Panc1 (cell line): ENCODE results near the gene PCSK7. TPM values are rescaled to one million over a fixed set of nuclear protein-coding genes. Genes with fewer than 3 reads are reported as not detected.

Experiments
- ATAC-seq: fragments of 200-7000 bp; cut with Tn5 transposase; 2 replicates; pipeline ENCODE4 v1.9.1; 2020; ENCODE audit warnings: mild to moderate bottlenecking, moderate library complexity
- BruUV-seq: library from RNA; stranded (reverse); fragments of 400-500 nt; replicated peaks from 2 replicates; lab custom pipeline; 2021; lab: Mats Ljungman, UMichigan
- CTCF ChIA-PET: fragments of 300-600 bp; sonication (Branson Sonifier 250); formaldehyde crosslinking; loops from one replicate; lab custom pipeline; 2022; ENCODE audit warnings: antibody characterized with exemption; lab: Charles Lee
- POLR2A ChIA-PET: fragments of 300-600 bp; sonication (Branson Sonifier 250); formaldehyde crosslinking; loops from one replicate; lab custom pipeline; 2022; ENCODE audit warnings: antibody characterized with exemption; lab: Charles Lee
- DNase-seq: peaks from one replicate; pipeline ENCODE4 v3.0.0-alpha.2; 2010; ENCODE audit warnings: low read depth, low spot score
- H3K27ac ChIP-seq: 2 replicates; pipeline ENCODE4 v1.5.1; 2011; ENCODE audit warnings: mild to moderate bottlenecking, low read length, inconsistent platforms
- H3K27me3 ChIP-seq: fragments of 200-500 bp; sonication (Bioruptor generic); 2 replicates; pipeline ENCODE4 v1.6.0; 2014; ENCODE audit warnings: low read length, inconsistent platforms; ENCODE audit not compliant: control insufficient read depth, insufficient read depth
- H3K36me3 ChIP-seq: fragments of 200-500 bp; sonication (Bioruptor generic); 2 replicates; pipeline ENCODE4 v1.5.1; 2014; ENCODE audit warnings: inconsistent platforms, mild to moderate bottlenecking, low read length, moderate library complexity; ENCODE audit not compliant: control insufficient read depth, insufficient read depth
- H3K4me1 ChIP-seq: 2 replicates; pipeline ENCODE4 v1.5.1; 2011; ENCODE audit warnings: inconsistent platforms, mild to moderate bottlenecking, low read length, moderate library complexity; ENCODE audit not compliant: control insufficient read depth, insufficient read depth
- H3K4me3 ChIP-seq, 2 experiments: 2 replicates each; pipeline ENCODE4 v1.5.1; 2011 to 2012; ENCODE audit warnings: low read depth in 2 of 2, low read length in 2 of 2, mild to moderate bottlenecking in 2 of 2, inconsistent platforms in 1 of 2, moderate library complexity in 1 of 2
- H3K9me3 ChIP-seq: fragments of 200-500 bp; sonication (Bioruptor generic); 2 replicates; pipeline ENCODE4 v1.5.1; 2014; ENCODE audit warnings: low read depth, mild to moderate bottlenecking, inconsistent platforms, low read length, moderate library complexity; ENCODE audit not compliant: control insufficient read depth, insufficient read depth
- POLR2AphosphoS5 ChIP-seq: IDR thresholded peaks from 2 replicates; pipeline ENCODE4 v1.6.1; 2012; ENCODE audit warnings: mild to moderate bottlenecking, low read depth, low read length, moderate library complexity
- SIN3A ChIP-seq: IDR thresholded peaks from 2 replicates; pipeline ENCODE4 v1.6.1; 2012; ENCODE audit warnings: low read depth, mild to moderate bottlenecking, low read length, moderate library complexity, borderline replicate concordance; ENCODE audit not compliant: insufficient read depth
- TCF7L2 ChIP-seq: IDR thresholded peaks from 2 replicates; pipeline ENCODE4 v1.6.1; 2011; ENCODE audit warnings: mild to moderate bottlenecking, low read depth, low read length, inconsistent platforms
- in situ Hi-C: cut with HindIII; loops from 2 replicates; pipeline ENCODE4 v1.10.0; 2016; ENCODE audit warnings: low sequenced_read_pairs, low pct_unique_long_range_greater_than_20kb
- intact Hi-C: fragments of 100-400 bp; cut with micrococcal nuclease; formaldehyde crosslinking; loops from one replicate; pipeline ENCODE4 v1.10.0; 2022; ENCODE audit not compliant: unreplicated experiment
- total RNA-seq: library from RNA; stranded (reverse); gene quantifications from one replicate; pipeline ENCODE4 v1.2.1, GENCODE V29; 2021; ENCODE audit not compliant: unreplicated experiment
- TF ChIP-seq, protein P1 (sequence below), 2 experiments: IDR thresholded peaks; 2 replicates each; pipeline ENCODE4 v1.6.1; 2011 to 2012; ENCODE audit warnings: low read depth in 2 of 2, control low read depth in 1 of 2, low read length in 1 of 2, mild to moderate bottlenecking in 1 of 2, moderate library complexity in 1 of 2; ENCODE audit not compliant: insufficient read depth in 1 of 2
- TF ChIP-seq, protein P2 (sequence below): fragments of 450-650 bp; IDR thresholded peaks from 2 replicates; pipeline ENCODE4 v1.5.1; 2017; ENCODE audit warnings: mild to moderate bottlenecking

Gene PCSK7
- total RNA-seq, 1 experiment from 2014 or later: 60.6 TPM

DNA sequence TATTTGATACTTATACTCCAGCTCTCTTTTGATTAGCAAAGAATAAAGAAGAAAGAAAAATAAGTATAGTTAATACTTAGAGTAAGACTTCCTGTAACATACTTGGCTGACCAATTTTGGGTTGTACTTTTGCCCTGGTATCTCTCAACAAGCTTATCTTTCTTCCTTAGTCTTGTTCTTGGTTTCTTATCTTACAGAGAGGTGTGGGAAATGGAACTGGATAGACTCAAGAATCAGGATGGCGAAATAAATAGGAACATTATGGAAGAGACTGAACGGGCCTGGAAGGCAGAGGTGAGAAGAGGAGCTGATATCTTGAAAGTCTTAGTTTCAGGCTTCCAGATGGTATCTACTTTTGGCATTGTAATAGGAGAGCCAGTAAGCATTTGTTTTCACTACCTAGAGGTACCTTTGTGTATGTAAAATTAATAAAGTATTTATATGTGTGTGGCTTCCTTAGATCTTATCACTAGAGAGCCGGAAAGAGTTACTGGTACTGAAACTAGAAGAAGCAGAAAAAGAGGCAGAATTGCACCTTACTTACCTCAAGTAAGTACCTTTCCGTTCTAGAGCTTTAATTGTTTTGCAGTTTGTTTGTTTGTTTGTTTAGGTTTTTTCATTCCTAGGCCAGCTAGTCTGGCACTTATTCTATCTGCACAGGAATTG, 48.0 kb upstream of the PCSK7 start:
- H3K36me3 ChIP-seq: no peaks in the 10 kb centered on the region; the same call in 1 of the 2 replicates
- ChIA-PET CTCF (no interaction called here), POLR2A (interaction anchor here (0.6 kb wide), 1 partner anchor 38 kb away, joined by 3 read pairs; no protein-coding TSS in a partner anchor)
- no peak overlapping the region for H3K27ac ChIP-seq
- no TSS peak for BruUV-seq
- no peaks in the 10 kb centered on the region for H3K4me1 ChIP-seq
- in situ Hi-C loops (no loop called here), intact Hi-C loops (no loop called here)
- H3K27me3 ChIP-seq: no peaks in the 10 kb centered on the region
- H3K9me3 ChIP-seq: no peaks in the 10 kb centered on the region
- no peak overlapping the region for H3K4me3 ChIP-seq
- TF ChIP-seq TCF7L2 (no peak), SIN3A (no peak), POLR2AphosphoS5 (no peak)
- TF ChIP-seq, protein P1, sequence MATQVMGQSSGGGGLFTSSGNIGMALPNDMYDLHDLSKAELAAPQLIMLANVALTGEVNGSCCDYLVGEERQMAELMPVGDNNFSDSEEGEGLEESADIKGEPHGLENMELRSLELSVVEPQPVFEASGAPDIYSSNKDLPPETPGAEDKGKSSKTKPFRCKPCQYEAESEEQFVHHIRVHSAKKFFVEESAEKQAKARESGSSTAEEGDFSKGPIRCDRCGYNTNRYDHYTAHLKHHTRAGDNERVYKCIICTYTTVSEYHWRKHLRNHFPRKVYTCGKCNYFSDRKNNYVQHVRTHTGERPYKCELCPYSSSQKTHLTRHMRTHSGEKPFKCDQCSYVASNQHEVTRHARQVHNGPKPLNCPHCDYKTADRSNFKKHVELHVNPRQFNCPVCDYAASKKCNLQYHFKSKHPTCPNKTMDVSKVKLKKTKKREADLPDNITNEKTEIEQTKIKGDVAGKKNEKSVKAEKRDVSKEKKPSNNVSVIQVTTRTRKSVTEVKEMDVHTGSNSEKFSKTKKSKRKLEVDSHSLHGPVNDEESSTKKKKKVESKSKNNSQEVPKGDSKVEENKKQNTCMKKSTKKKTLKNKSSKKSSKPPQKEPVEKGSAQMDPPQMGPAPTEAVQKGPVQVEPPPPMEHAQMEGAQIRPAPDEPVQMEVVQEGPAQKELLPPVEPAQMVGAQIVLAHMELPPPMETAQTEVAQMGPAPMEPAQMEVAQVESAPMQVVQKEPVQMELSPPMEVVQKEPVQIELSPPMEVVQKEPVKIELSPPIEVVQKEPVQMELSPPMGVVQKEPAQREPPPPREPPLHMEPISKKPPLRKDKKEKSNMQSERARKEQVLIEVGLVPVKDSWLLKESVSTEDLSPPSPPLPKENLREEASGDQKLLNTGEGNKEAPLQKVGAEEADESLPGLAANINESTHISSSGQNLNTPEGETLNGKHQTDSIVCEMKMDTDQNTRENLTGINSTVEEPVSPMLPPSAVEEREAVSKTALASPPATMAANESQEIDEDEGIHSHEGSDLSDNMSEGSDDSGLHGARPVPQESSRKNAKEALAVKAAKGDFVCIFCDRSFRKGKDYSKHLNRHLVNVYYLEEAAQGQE (IDR thresholded peaks at IDR 0.05; ENCODE audit: insufficient read depth in 1 of 2, low read depth in 2 of 2, low read length in 1 of 2): no peak
- DNase-seq (no peak), ATAC-seq (no peak)

DNA sequence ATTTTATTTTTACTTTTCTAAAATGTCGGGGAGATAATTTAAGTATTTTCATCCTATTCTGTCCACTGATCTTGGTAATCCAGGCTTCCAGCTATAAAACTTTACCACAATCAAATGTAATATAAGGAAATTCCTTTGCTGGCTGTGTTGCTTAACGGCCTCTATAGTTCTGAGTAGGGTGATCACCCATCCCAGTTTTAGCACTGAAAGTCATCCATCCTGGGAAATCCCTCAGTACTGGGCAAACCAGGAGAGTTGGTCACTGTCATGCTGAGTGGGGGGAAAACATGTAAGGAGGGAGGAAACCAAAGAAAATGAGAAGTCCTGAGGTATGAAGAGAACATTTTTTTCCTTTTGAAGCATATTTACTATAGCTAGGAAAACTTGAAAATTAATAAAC, 46.5 kb upstream of the PCSK7 start:
- ChIA-PET CTCF (no interaction called here), POLR2A (no interaction called here)
- Histone ChIP-seq H3K27me3 (no peaks in the 10 kb centered on the region), H3K27ac (no peak overlapping the region), H3K9me3 (no peaks in the 10 kb centered on the region), H3K4me1 (no peaks in the 10 kb centered on the region), H3K36me3 (no peaks in the 10 kb centered on the region; the same call in 1 of the 2 replicates), H3K4me3 (no peak overlapping the region)
- TF ChIP-seq POLR2AphosphoS5 (no peak), SIN3A (no peak), TCF7L2 (no peak)
- TF ChIP-seq, protein P2, sequence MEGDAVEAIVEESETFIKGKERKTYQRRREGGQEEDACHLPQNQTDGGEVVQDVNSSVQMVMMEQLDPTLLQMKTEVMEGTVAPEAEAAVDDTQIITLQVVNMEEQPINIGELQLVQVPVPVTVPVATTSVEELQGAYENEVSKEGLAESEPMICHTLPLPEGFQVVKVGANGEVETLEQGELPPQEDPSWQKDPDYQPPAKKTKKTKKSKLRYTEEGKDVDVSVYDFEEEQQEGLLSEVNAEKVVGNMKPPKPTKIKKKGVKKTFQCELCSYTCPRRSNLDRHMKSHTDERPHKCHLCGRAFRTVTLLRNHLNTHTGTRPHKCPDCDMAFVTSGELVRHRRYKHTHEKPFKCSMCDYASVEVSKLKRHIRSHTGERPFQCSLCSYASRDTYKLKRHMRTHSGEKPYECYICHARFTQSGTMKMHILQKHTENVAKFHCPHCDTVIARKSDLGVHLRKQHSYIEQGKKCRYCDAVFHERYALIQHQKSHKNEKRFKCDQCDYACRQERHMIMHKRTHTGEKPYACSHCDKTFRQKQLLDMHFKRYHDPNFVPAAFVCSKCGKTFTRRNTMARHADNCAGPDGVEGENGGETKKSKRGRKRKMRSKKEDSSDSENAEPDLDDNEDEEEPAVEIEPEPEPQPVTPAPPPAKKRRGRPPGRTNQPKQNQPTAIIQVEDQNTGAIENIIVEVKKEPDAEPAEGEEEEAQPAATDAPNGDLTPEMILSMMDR: no peak
- TF ChIP-seq, protein P1 (IDR thresholded peaks at IDR 0.05; ENCODE audit: insufficient read depth in 1 of 2, low read depth in 2 of 2, low read length in 1 of 2): no peak
- in situ Hi-C loops: no loop called here
- DNase-seq (no peak), ATAC-seq (no peak)
- intact Hi-C loops: no loop called here
- BruUV-seq: no TSS peak
